VCaP (cell line): ENCODE measurements around the gene CD2AP.

Experiments used
- H3K27ac ChIP-seq: fragments of 450-650 bp; 2 replicates; pipeline ENCODE4 v1.5.1; 2017
- CTCF ChIP-seq: fragments of 450-650 bp; conservative IDR thresholded peaks from 2 replicates; pipeline ENCODE4 v1.5.1; 2017; ENCODE audit warnings: mild to moderate bottlenecking, moderate library complexity

The CD2AP gene

GRCh38 chr6:47581591-47581990 lies 104.0 kb downstream of the CD2AP start:
- TF ChIP-seq CTCF, result no peak
- H3K27ac ChIP-seq, result no peak overlapping the region

GRCh38 chr6:47587493-47587892 lies 109.9 kb downstream of the CD2AP start:
- no peak for TF ChIP-seq CTCF
- no peak overlapping the region for H3K27ac ChIP-seq

- H3K27ac ChIP-seq, result no peak overlapping the region
- TF ChIP-seq CTCF, result no peak
Observed at GRCh38 chr6:47592131-47592840, 114.7 kb downstream of the CD2AP start.

- no peak overlapping the region for H3K27ac ChIP-seq
Observed at GRCh38 chr6:47593979-47594378, 116.4 kb downstream of the CD2AP start.

GRCh38 chr6:47595785-47596184 lies 118.2 kb downstream of the CD2AP start:
- no peak for TF ChIP-seq CTCF
- H3K27ac ChIP-seq, result no peak overlapping the region

More at GRCh38 chr6:47593979-47594378, 116.4 kb downstream of the CD2AP start:
- no peak for TF ChIP-seq CTCF

- TF ChIP-seq CTCF, result no peak
Observed at GRCh38 chr6:47598367-47598766, 120.8 kb downstream of the CD2AP start.

GRCh38 chr6:47599512-47599911 lies 121.9 kb downstream of the CD2AP start:
- H3K27ac ChIP-seq, result no peak overlapping the region

More at GRCh38 chr6:47598367-47598766, 120.8 kb downstream of the CD2AP start:
- no peak overlapping the region for H3K27ac ChIP-seq

More at GRCh38 chr6:47599512-47599911, 121.9 kb downstream of the CD2AP start:
- TF ChIP-seq CTCF, result no peak
